G401 (cell line): Measurements from ENCODE around the gene DPP7. TPM values are rescaled to one million over a fixed set of nuclear protein-coding genes. Genes with fewer than 3 reads are reported as not detected.

Experiments
- DNase-seq: peaks from one replicate; pipeline ENCODE4 v3.0.0-alpha.2; 2015; ENCODE audit warnings: low spot score
- in situ Hi-C: cut with HindIII; loops from 2 replicates; pipeline ENCODE4 v1.10.0; 2016; ENCODE audit warnings: low sequenced_read_pairs, mixed read lengths
- total RNA-seq: library from RNA; depleted of rRNA; stranded (reverse); fragments of >200 nt; shearing (Covaris generic); gene quantifications from 2 replicates; pipeline ENCODE4 v1.2.3, GENCODE V29; 2014; rRNA removed

Gene DPP7
- 1.2 and 3.0 TPM in 2 replicates for total RNA-seq

GRCh38 chr9:137114613-137115393 lies at the start of gene DPP7:
TSS of gene DPP7 (minus strand) at chr9:137114733. CDS start at chr9:137114713, 20 bp downstream.
- in situ Hi-C loops = no loop called here
- peak; percentile 64 for DNase-seq

- no peak for DNase-seq
- in situ Hi-C loops = loop anchor here (25.0 kb wide), 1 partner anchor 227 kb away; the partner anchor contains the start of genes C8G and FBXW5
Measured at GRCh38 chr9:137163805-137164204, 49.3 kb upstream of the DPP7 start.

- DNase-seq = no peak
- in situ Hi-C loops = loop anchor here (25.0 kb wide), 1 partner anchor 226 kb away; the partner anchor contains the start of genes C8G and FBXW5
Measured at GRCh38 chr9:137163365-137163715, 48.8 kb upstream of the DPP7 start.

GRCh38 chr9:137162505-137163364 lies 48.2 kb upstream of the DPP7 start:
- DNase-seq = no peak
- in situ Hi-C loops = loop anchor here (25.0 kb wide), 1 partner anchor 225 kb away; the partner anchor contains the start of genes C8G and FBXW5

GRCh38 chr9:137161558-137162486 lies 47.3 kb upstream of the DPP7 start:
- in situ Hi-C loops = loop anchor here (25.0 kb wide), 1 partner anchor 225 kb away; the partner anchor contains the start of genes C8G and FBXW5
- no peak for DNase-seq

GRCh38 chr9:137160716-137161557 lies 46.4 kb upstream of the DPP7 start:
- no peak for DNase-seq
- in situ Hi-C loops = loop anchor here (25.0 kb wide), 1 partner anchor 224 kb away; the partner anchor contains the start of genes C8G and FBXW5

- DNase-seq = no peak
- in situ Hi-C loops = loop anchor here (25.0 kb wide), 1 partner anchor 223 kb away; the partner anchor contains the start of genes C8G and FBXW5
Measured at GRCh38 chr9:137160054-137160425, 45.5 kb upstream of the DPP7 start.

- in situ Hi-C loops = loop anchor here (25.0 kb wide), 1 partner anchor 222 kb away; the partner anchor contains the start of genes C8G and FBXW5
- DNase-seq = no peak
Measured at GRCh38 chr9:137159105-137160053, 44.8 kb upstream of the DPP7 start.

- no peak for DNase-seq
- in situ Hi-C loops = loop anchor here (25.0 kb wide), 1 partner anchor 221 kb away; the partner anchor contains the start of genes C8G and FBXW5
Measured at GRCh38 chr9:137158625-137159024, 44.1 kb upstream of the DPP7 start.

GRCh38 chr9:137157618-137158415 lies 43.3 kb upstream of the DPP7 start:
- in situ Hi-C loops = loop anchor here (25.0 kb wide), 1 partner anchor 221 kb away; the partner anchor contains the start of genes C8G and FBXW5
- DNase-seq = peak; percentile 93

GRCh38 chr9:137156567-137157375 lies 42.2 kb upstream of the DPP7 start:
- in situ Hi-C loops = loop anchor here (25.0 kb wide), 1 partner anchor 219 kb away; the partner anchor contains the start of genes C8G and FBXW5
- DNase-seq = no peak

- in situ Hi-C loops = loop anchor here (25.0 kb wide), 1 partner anchor 216 kb away; the partner anchor contains the start of genes C8G and FBXW5
- no peak for DNase-seq
Measured at GRCh38 chr9:137152844-137153405, 38.4 kb upstream of the DPP7 start.

GRCh38 chr9:137150617-137151457 lies 36.3 kb upstream of the DPP7 start:
- in situ Hi-C loops = loop anchor here (25.0 kb wide), 1 partner anchor 214 kb away; the partner anchor contains the start of genes C8G and FBXW5
- no peak for DNase-seq
